K562 (cell line): ENCODE measurements around the gene SLC17A1. TPM values are rescaled to one million over a fixed set of nuclear protein-coding genes. Genes with fewer than 3 reads are reported as not detected.

Experiments used
- ATAC-seq: fragments of 200-7000 bp; cut with Tn5 transposase; 3 replicates; pipeline ENCODE4 v1.9.1; 2020; ENCODE audit warnings: moderate library complexity
- BruUV-seq: library from RNA; stranded (reverse); fragments of 400-500 nt; replicated peaks from 2 replicates; lab custom pipeline; 2021; lab: Mats Ljungman, UMichigan
- CTCF ChIA-PET: fragments of 300-600 bp; formaldehyde crosslinking; extraction: SDS; loops from one replicate; lab custom pipeline; 2021; ENCODE audit warnings: low intra/inter-chr PET ratio; lab: Yijun Ruan, JAX
- POLR2A ChIA-PET: fragments of 300-600, 350-650 bp; sonication (Branson Sonifier 250); formaldehyde crosslinking; extraction: SDS; loops from one replicate; lab custom pipeline; 2021; ENCODE audit warnings: antibody characterized with exemption, inconsistent platforms; lab: Yijun Ruan, JAX
- DNase-seq, 4 experiments: peaks; one replicate each; pipeline versions ENCODE4 v3.0.0 to v3.0.0-alpha.2; 2011 to 2018; ENCODE audit warnings: low spot score in 3 of 4, mixed read lengths in 3 of 4; ENCODE audit errors: extremely low read depth in 1 of 4
- FAIRE-seq: peaks from 2 replicates; lab custom pipeline; 2011; peaks lifted over from hg19 to GRCh38; lab: Jason Lieb, UNC
- H2AFZ ChIP-seq: 2 replicates; pipeline ENCODE4 v1.6.0; 2011; ENCODE audit warnings: low read depth, low read length, control low read depth, inconsistent platforms
- H3K27ac ChIP-seq: fragments of 200-600 bp; 3 replicates; pipeline ENCODE4 v1.8.0; 2011; ENCODE audit warnings: low read depth, mild to moderate bottlenecking, control low read depth, inconsistent platforms, low read length, moderate library complexity, mixed read lengths; ENCODE audit errors: extremely low read depth
- H3K27me3 ChIP-seq, 2 experiments: fragments of 300-600 bp in 1 of 2; 2 replicates in 1 of 2; 3 replicates in 1 of 2; pipeline versions ENCODE4 v1.6.0 to v1.8.0; 2011; ENCODE audit warnings: inconsistent platforms in 2 of 2, low read length in 2 of 2, mild to moderate bottlenecking in 1 of 2, mixed read lengths in 1 of 2, moderate library complexity in 1 of 2; ENCODE audit not compliant: control insufficient read depth in 2 of 2, insufficient read depth in 2 of 2
- H3K36me3 ChIP-seq: fragments of 300-600 bp; 3 replicates; pipeline ENCODE4 v1.8.0; 2011; ENCODE audit warnings: mild to moderate bottlenecking, low read length, inconsistent platforms; ENCODE audit not compliant: control insufficient read depth, insufficient read depth
- H3K4me1 ChIP-seq, 2 experiments: fragments of 200-600 bp in 1 of 2; replicated peaks in 1 of 2; 2 replicates in 1 of 2; 3 replicates in 1 of 2; pipeline versions ENCODE4 v1.5.1 to v1.8.0; 2011; ENCODE audit warnings: inconsistent platforms in 2 of 2, low read length in 2 of 2, mild to moderate bottlenecking in 1 of 2, mixed read lengths in 1 of 2, moderate library complexity in 1 of 2; ENCODE audit not compliant: control insufficient read depth in 2 of 2, insufficient read depth in 2 of 2
- H3K4me2 ChIP-seq: 2 replicates; pipeline ENCODE4 v1.6.1; 2011; ENCODE audit warnings: low read length, control low read depth, inconsistent platforms, mixed read lengths; ENCODE audit not compliant: insufficient read depth
- H3K4me3 ChIP-seq: fragments of 200-600 bp; sonication (generic), shearing (Covaris generic); 2 replicates; pipeline ENCODE4 v1.5.1; 2016; ENCODE audit warnings: control low read depth, inconsistent platforms
- H3K79me2 ChIP-seq: fragments of 200-600 bp; 3 replicates; pipeline ENCODE4 v1.8.0; 2011; ENCODE audit warnings: low read length, inconsistent platforms; ENCODE audit not compliant: control insufficient read depth, insufficient read depth
- H3K9ac ChIP-seq, 2 experiments: 2 replicates each; pipeline versions ENCODE4 v1.6.0 to v1.6.1; 2011; ENCODE audit warnings: low read depth in 2 of 2, low read length in 2 of 2, control low read depth in 1 of 2, inconsistent platforms in 1 of 2, mild to moderate bottlenecking in 1 of 2, mixed read lengths in 1 of 2; ENCODE audit not compliant: insufficient read depth in 1 of 2
- H3K9me1 ChIP-seq: one replicate; pipeline ENCODE4 v1.6.0; 2011; ENCODE audit warnings: inconsistent platforms, mild to moderate bottlenecking, low read length, moderate library complexity; ENCODE audit not compliant: control insufficient read depth, insufficient read depth
- H3K9me3 ChIP-seq: replicated peaks from 2 replicates; pipeline ENCODE4 v1.5.1; 2011; ENCODE audit warnings: low read depth, low read length, inconsistent platforms; ENCODE audit not compliant: control insufficient read depth, insufficient read depth
- H4K20me1 ChIP-seq: replicated peaks from 2 replicates; pipeline ENCODE4 v1.6.1; 2011; ENCODE audit warnings: low read length, inconsistent platforms, mixed read lengths; ENCODE audit not compliant: control insufficient read depth, insufficient read depth
- ADNP ChIP-seq: fragments of 200-800 bp; sonication (Bioruptor generic); IDR thresholded peaks from 2 replicates; pipeline ENCODE4 v1.6.1; 2016; ENCODE audit warnings: missing genetic modification characterization, missing compliant biosample characterization
- ARID1B ChIP-seq: fragments of 450-650 bp; IDR thresholded peaks from 2 replicates; pipeline ENCODE4 v1.6.1; 2016; ENCODE audit warnings: antibody characterized with exemption, mild to moderate bottlenecking, inconsistent platforms
- BCL6 ChIP-seq: fragments of 250-450 bp; sonication (Bioruptor Pico); IDR thresholded peaks from 2 replicates; pipeline ENCODE4 v1.4.0; 2020
- E2F8 ChIP-seq: fragments of 450-650 bp; IDR thresholded peaks from 2 replicates; pipeline ENCODE4 v1.7.1; 2018; ENCODE audit warnings: mild to moderate bottlenecking, low read depth; ENCODE audit not compliant: partially characterized antibody
- FOXJ2 ChIP-seq: fragments of 200-800 bp; sonication (Bioruptor generic); IDR thresholded peaks from 2 replicates; pipeline ENCODE4 v1.6.1; 2016; ENCODE audit warnings: missing genetic modification characterization, missing compliant biosample characterization
- FOXO4 ChIP-seq: fragments of 450-650 bp; formaldehyde crosslinking; IDR thresholded peaks from 2 replicates; pipeline ENCODE4 v1.4.0; 2020; ENCODE audit warnings: mild to moderate bottlenecking, moderate library complexity
- GATAD2B ChIP-seq: fragments of 450-650 bp; IDR thresholded peaks from 2 replicates; pipeline ENCODE4 v1.6.1; 2017; ENCODE audit warnings: mild to moderate bottlenecking, borderline replicate concordance
- GTF2A2 ChIP-seq: IDR thresholded peaks from 2 replicates; pipeline ENCODE4 v1.6.1; 2016; ENCODE audit warnings: mild to moderate bottlenecking, missing genetic modification characterization, missing compliant biosample characterization
- RBM34 ChIP-seq: fragments of 200-400 bp; formaldehyde crosslinking; IDR thresholded peaks from 2 replicates; pipeline ENCODE4 v1.6.1; 2018; ENCODE audit warnings: low read length, borderline replicate concordance; ENCODE audit not compliant: insufficient read depth
- ZNF134 ChIP-seq: fragments of 250-450 bp; sonication (Bioruptor Pico); conservative IDR thresholded peaks from 2 replicates; pipeline ENCODE4 v1.4.0; 2020
- ZNF174 ChIP-seq: fragments of 250-450 bp; sonication (Bioruptor Pico); IDR thresholded peaks from 2 replicates; pipeline ENCODE4 v1.4.0; 2020; ENCODE audit warnings: mild to moderate bottlenecking
- ZNF175 ChIP-seq: fragments of 200-800 bp; sonication (Bioruptor generic); IDR thresholded peaks from 2 replicates; pipeline ENCODE4 v1.6.1; 2016; ENCODE audit warnings: low read depth, mild to moderate bottlenecking, missing genetic modification characterization, missing compliant biosample characterization
- ZNF280A ChIP-seq: fragments of 450-650 bp; IDR thresholded peaks from 2 replicates; pipeline ENCODE4 v1.6.1; 2018; ENCODE audit warnings: mild to moderate bottlenecking, low read depth; ENCODE audit not compliant: partially characterized antibody
- ZNF785 ChIP-seq: fragments of 250-450 bp; sonication (Bioruptor Pico); IDR thresholded peaks from 2 replicates; pipeline ENCODE4 v1.4.0; 2020; ENCODE audit warnings: mild to moderate bottlenecking
- ZNF79 ChIP-seq: fragments of 250-450 bp; sonication (Bioruptor Pico); IDR thresholded peaks from 2 replicates; pipeline ENCODE4 v1.4.0; 2020; ENCODE audit warnings: low read depth, mild to moderate bottlenecking, moderate library complexity
- WGBS: fragments of 100-300 bp; shearing (Covaris generic); methylation state at CpG from one replicate; pipeline ENCODE4 v1.1.6; 2016; ENCODE audit warnings: low coverage, mixed read lengths; ENCODE audit not compliant: insufficient coverage; ENCODE audit errors: missing lambda C conversion rate; 5-methylcytosine and 5-hydroxymethylcytosine counted together
- in situ Hi-C: fragments of 300-500 bp; cut with MboI; formaldehyde crosslinking; loops from 4 replicates; pipeline ENCODE4 v1.15.0; 2018; ENCODE audit warnings: inconsistent platforms, mixed read lengths
- intact Hi-C: fragments of 100-400 bp; cut with micrococcal nuclease; formaldehyde crosslinking; loops from 2 replicates; pipeline ENCODE4 v1.14.2; 2022
- polyA plus RNA-seq, 8 experiments: library from polyadenylated mRNA; depleted of rRNA in 4 of 8; stranded (reverse) in 5 of 8; unstranded in 3 of 8; fragments of >200 nt; fragmentation: Nextera tagmentation in 2 of 8; fragmentation: Illumina TruSeq in 1 of 8; extraction: Ambion mirVana in 2 of 8; extraction: Trizol in 1 of 8; gene quantifications; 2 replicates each; pipeline versions ENCODE4 v1.2.1 to v1.2.3, GENCODE V29; 2011 to 2014; ENCODE audit warnings: inconsistent platforms in 1 of 8, missing spikeins in 1 of 8
- total RNA-seq, 7 experiments: library from RNA; depleted of rRNA in 6 of 7; stranded (reverse); fragments of >200 nt in 6 of 7; fragmentation: Illumina TruSeq in 2 of 7; extraction: Trizol in 2 of 7; gene quantifications; 2 replicates each; pipeline versions ENCODE4 v1.2.1 to v1.2.3, GENCODE V29; 2011 to 2021; ENCODE audit warnings: low replicate concordance in 1 of 7

The SLC17A1 gene
- total and polyA plus RNA-seq, 9 of the 15 experiments (the other 6 are each of a cell fraction or from before 2014, with no cell fraction given), result not detected

GRCh38 chr6:25842526-25842925 lies 10.7 kb upstream of the SLC17A1 start:
- no peaks in the 10 kb centered on the region for H3K9me1 ChIP-seq
- no peak for FAIRE-seq
- DNase-seq, result no peak
- no peak overlapping the region for H3K4me3 ChIP-seq
- no peaks in the 10 kb centered on the region for H3K9me3 ChIP-seq
- H3K9ac ChIP-seq, result no peak overlapping the region
- H3K27me3 ChIP-seq, result peaks cover 4 to 5% of the 10 kb centered on the region in 2 experiments; a peak in 2 of 5 replicates
- intact Hi-C loops, result no loop called here
- TF ChIP-seq BCL6, result no peak
- no peak for TF ChIP-seq ARID1B
- no peak for TF ChIP-seq ZNF79 (CRISPR knock-in tag)
- no peak for TF ChIP-seq ZNF134 (CRISPR knock-in tag)
- TF ChIP-seq FOXO4 (CRISPR knock-in tag), result no peak
- no peak for TF ChIP-seq RBM34
- TF ChIP-seq GATAD2B, result no peak
- no peak for TF ChIP-seq GTF2A2 (tag)
- no peak for TF ChIP-seq ADNP (tag)
- TF ChIP-seq FOXJ2 (tag), result no peak
- TF ChIP-seq E2F8, result no peak
- TF ChIP-seq ZNF280A, result no peak
- no peak for TF ChIP-seq ZNF175 (CRISPR knock-in tag)
- no peak for TF ChIP-seq ZNF174
- no peak for TF ChIP-seq ZNF785 (CRISPR knock-in tag)
- TF ChIP-seq, all 486 proteins: peak for 0
- no peak for ATAC-seq
- Histone ChIP-seq H4K20me1 (no peaks in the 10 kb centered on the region), H3K27ac (no peak overlapping the region), H3K4me2 (no peak overlapping the region), H3K79me2 (no peaks in the 10 kb centered on the region), H3K4me1 (no peaks in the 10 kb centered on the region), H2AFZ (no peak overlapping the region), H3K36me3 (no peaks in the 10 kb centered on the region)
- CTCF ChIA-PET, result no interaction called here
- in situ Hi-C loops, result no loop called here
- 0% methylated on average over 1 of the region's 1 CpG for WGBS
- BruUV-seq, result no TSS peak
- POLR2A ChIA-PET, result no interaction called here
